Upper lobe of right lung (tissue), 1 donor: ENCODE results near the gene KCNMA1. TPM values are rescaled to one million over a fixed set of nuclear protein-coding genes. Genes with fewer than 3 reads are reported as not detected.

Experiments used
- ATAC-seq: fragments of 200-7000 bp; cut with Tn5 transposase; one replicate; pipeline ENCODE4 v1.9.1; 2020; ENCODE audit warnings: mild to moderate bottlenecking, moderate library complexity
- DNase-seq: peaks from one replicate; pipeline ENCODE4 v3.0.0-alpha.2; 2020
- H3K27ac ChIP-seq: fragments of 200-600 bp; one replicate; pipeline ENCODE4 v1.8.0; 2022
- H3K27me3 ChIP-seq: fragments of 200-600 bp; one replicate; pipeline ENCODE4 v1.8.0; 2022; ENCODE audit warnings: mild to moderate bottlenecking
- H3K36me3 ChIP-seq: fragments of 200-600 bp; one replicate; pipeline ENCODE4 v1.8.0; 2022
- H3K4me1 ChIP-seq: fragments of 200-600 bp; one replicate; pipeline ENCODE4 v1.8.0; 2022
- H3K4me3 ChIP-seq: fragments of 200-600 bp; one replicate; pipeline ENCODE4 v1.8.0; 2022; ENCODE audit warnings: mild to moderate bottlenecking
- H3K9me3 ChIP-seq: fragments of 200-600 bp; one replicate; pipeline ENCODE4 v1.8.0; 2022
- intact Hi-C: fragments of 100-400 bp; cut with DNase I; formaldehyde crosslinking; loops from one replicate; pipeline ENCODE4 v1.11.0; 2022
- total RNA-seq: library from RNA; stranded (reverse); fragmentation: NEBNext Ultra II Directional; extraction: Animal tissue kit (Norgen Biotek cat#: 25700); gene quantifications from one replicate; pipeline ENCODE4 v1.2.1, GENCODE V29; 2021
- TF ChIP-seq, protein P1 (sequence below): fragments of 200-600 bp; IDR thresholded peaks from one replicate; pipeline ENCODE4 v1.8.0; 2022; ENCODE audit warnings: antibody characterized with exemption
- donor health status: DM: no; HTN: yes; CAD: no; lungs with severe emphysema.

Gene KCNMA1
- total RNA-seq, 1 donor from 2014 or later, result 26.3 TPM

DNA sequence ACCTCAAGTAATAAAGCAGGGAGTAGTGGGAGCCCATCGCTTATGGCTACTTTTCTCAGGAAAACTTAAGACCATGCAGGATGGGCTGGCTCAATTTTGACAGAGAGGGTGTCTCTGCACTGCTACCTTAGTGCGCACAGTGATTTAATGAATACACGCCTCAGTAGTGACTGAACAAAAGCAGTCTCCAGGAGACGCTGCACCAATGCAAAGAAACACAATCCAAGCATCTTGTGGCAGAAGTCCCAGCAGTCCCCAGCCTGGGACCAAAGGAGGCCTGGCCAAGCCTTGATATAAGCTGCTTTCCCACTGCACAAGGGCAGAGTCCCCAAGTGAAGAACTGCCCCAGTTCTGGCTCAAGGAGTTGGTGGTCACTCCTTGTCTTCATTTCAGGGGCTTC lies 368.9 kb downstream of the KCNMA1 start:
- Histone ChIP-seq H3K27me3 (peaks cover under 1% of the 10 kb centered on the region), H3K4me3 (no peak overlapping the region), H3K27ac (no peak overlapping the region), H3K4me1 (no peaks in the 10 kb centered on the region), H3K9me3 (no peaks in the 10 kb centered on the region), H3K36me3 (no peaks in the 10 kb centered on the region)
- no peak for ATAC-seq
- DNase-seq, result no peak
- intact Hi-C loops, result no loop called here
- TF ChIP-seq, protein P1, sequence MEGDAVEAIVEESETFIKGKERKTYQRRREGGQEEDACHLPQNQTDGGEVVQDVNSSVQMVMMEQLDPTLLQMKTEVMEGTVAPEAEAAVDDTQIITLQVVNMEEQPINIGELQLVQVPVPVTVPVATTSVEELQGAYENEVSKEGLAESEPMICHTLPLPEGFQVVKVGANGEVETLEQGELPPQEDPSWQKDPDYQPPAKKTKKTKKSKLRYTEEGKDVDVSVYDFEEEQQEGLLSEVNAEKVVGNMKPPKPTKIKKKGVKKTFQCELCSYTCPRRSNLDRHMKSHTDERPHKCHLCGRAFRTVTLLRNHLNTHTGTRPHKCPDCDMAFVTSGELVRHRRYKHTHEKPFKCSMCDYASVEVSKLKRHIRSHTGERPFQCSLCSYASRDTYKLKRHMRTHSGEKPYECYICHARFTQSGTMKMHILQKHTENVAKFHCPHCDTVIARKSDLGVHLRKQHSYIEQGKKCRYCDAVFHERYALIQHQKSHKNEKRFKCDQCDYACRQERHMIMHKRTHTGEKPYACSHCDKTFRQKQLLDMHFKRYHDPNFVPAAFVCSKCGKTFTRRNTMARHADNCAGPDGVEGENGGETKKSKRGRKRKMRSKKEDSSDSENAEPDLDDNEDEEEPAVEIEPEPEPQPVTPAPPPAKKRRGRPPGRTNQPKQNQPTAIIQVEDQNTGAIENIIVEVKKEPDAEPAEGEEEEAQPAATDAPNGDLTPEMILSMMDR, result no peak

DNA sequence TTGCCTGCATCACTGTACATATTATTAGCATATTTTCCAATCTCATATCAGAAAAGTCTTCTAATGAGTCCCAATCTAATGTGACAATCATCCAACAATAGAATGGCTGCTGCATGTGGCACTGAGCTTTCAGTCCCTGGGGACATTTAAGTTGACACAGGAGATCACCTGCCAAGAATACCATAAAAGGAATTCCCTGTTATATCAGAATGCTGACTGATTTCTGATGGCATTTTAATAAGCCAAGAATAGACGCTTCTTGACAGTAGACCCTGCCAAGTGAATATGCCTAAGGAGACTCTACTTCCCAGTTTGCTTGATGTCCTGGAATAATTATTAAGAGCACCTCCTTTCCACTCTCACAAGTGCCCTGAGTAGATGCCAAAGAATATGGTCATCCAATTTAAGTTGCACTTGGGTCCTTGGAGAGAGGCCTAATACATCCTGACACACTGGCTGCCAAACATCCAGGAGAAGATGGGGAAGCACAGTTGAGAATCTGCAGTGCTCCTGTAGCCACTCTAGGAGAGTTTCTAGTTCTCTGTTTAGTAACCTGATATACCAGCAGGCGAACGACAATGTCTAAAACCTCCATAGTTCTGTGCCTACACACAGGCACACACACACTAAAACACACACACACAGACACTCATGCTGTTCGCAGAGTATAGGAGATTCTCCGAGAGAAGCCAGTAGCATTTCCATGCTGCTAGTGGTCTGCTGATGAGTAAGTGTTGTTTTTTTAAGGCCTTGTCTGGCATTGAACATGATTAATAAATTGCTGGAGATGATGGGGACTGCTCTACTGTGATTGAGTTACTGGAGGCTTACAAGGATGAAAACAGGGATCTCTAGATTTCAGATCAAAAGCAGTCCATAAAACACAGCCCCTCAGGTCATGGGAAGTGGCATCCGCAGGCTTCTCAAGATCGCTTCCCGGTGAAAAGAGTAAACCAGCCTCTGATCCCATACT lies 369.6 kb downstream of the KCNMA1 start:
- Histone ChIP-seq H3K4me1 (no peaks in the 10 kb centered on the region), H3K27me3 (no peaks in the 10 kb centered on the region), H3K4me3 (no peak overlapping the region), H3K9me3 (no peaks in the 10 kb centered on the region), H3K36me3 (no peaks in the 10 kb centered on the region), H3K27ac (no peak overlapping the region)
- TF ChIP-seq, protein P1, result no peak
- no peak for DNase-seq
- no peak for ATAC-seq
- intact Hi-C loops, result no loop called here

DNA sequence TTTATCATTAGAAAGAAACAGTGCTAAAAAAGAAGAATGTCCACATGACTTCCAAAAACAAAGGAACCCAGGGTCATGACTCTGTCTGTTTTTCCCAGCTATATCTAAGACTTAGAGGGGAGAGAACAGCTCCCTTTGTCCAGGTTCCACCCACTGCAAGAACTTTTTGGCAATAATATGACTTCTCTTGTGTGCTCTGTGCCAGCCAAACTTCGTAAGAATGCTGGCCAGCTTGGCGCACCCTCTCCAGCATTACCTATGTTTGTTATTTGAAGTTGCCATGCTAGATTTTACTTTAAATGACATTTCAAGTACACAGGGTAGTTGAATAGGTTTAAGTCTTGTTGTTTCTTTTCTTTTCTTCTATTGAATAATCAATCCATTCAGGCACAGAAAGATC lies 371.4 kb downstream of the KCNMA1 start:
- no peaks in the 10 kb centered on the region for H3K36me3 ChIP-seq
- H3K4me1 ChIP-seq, result no peaks in the 10 kb centered on the region
- TF ChIP-seq, protein P1, result no peak
- intact Hi-C loops, result no loop called here
- no peak for ATAC-seq
- H3K9me3 ChIP-seq, result no peaks in the 10 kb centered on the region
- H3K27me3 ChIP-seq, result no peaks in the 10 kb centered on the region
- no peak overlapping the region for H3K4me3 ChIP-seq
- H3K27ac ChIP-seq, result no peak overlapping the region
- DNase-seq, result no peak

DNA sequence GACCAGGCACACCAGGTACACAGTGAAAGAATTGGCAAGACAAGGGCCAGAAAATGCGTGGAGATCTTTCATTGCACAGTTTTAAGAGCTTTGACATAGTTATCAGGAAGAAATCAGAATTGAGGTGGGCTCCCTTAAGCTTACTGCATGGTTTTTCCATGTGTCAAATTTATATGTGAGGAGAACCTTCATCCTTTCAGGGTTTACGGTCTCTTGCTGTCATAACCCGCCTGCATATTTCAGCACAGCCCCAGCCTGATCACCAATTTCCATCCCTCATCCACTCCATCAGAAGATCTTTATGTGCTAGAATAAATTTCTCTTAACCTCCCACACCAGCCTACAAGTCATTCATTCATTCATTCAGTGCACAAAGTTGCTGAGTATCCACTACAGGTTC lies 373.1 kb downstream of the KCNMA1 start:
- Histone ChIP-seq H3K4me1 (no peaks in the 10 kb centered on the region), H3K9me3 (no peaks in the 10 kb centered on the region), H3K27ac (no peak overlapping the region), H3K36me3 (no peaks in the 10 kb centered on the region), H3K27me3 (no peaks in the 10 kb centered on the region), H3K4me3 (no peak overlapping the region)
- no peak for DNase-seq
- ATAC-seq, result no peak
- TF ChIP-seq, protein P1, result no peak
- intact Hi-C loops, result no loop called here

DNA sequence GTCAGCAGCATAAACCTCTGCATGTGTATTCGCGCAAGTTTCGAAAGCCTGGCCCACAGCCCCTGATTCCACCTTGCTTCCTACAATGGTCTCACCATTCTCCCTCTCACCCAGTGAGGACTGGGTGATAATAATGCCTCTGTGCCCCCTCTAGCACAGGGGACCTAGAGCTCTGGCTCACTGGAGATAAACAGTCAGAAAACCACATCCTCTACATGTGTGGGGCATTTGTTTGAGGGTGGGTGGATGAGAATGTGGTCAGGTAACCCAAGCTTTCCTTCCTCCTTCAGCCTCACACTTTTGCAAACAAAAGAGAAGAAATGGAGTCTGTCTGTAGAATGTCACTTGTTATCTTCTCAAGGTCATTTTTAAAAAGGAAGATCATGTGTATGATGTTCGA lies 373.5 kb downstream of the KCNMA1 start:
- H3K4me1 ChIP-seq, result no peaks in the 10 kb centered on the region
- no peak overlapping the region for H3K27ac ChIP-seq
- TF ChIP-seq, protein P1, result no peak
- ATAC-seq, result no peak
- no peaks in the 10 kb centered on the region for H3K9me3 ChIP-seq
- intact Hi-C loops, result no loop called here
- DNase-seq, result no peak
- no peaks in the 10 kb centered on the region for H3K27me3 ChIP-seq
- H3K36me3 ChIP-seq, result no peaks in the 10 kb centered on the region
- H3K4me3 ChIP-seq, result no peak overlapping the region
